Measurements from ENCODE around the gene CAPZB.

- TF ChIP-seq CTCF (conservative IDR thresholded peaks at IDR 0.05 in 1 of 2, IDR thresholded peaks at IDR 0.05 in 1 of 2; ENCODE audit: extremely low read depth in 1 of 2, insufficient read depth in 1 of 2, low read depth in 1 of 2, low read length in 2 of 2), result no peak
- TF ChIP-seq EZH2 (IDR thresholded peaks at IDR 0.05; ENCODE audit: borderline replicate concordance, low read length), result no peak
Measured at GRCh38 chr1:19407494-19408096, 77.7 kb downstream of the CAPZB start.

Data from mammary epithelial cell (primary cell).